Nephron progenitor cell (in vitro differentiated cells): ENCODE results near the gene CENPC.

ENCODE experiments used
- DNase-seq: peaks from one replicate; pipeline ENCODE4 v3.0.0; 2021
- H3K27ac Mint-ChIP-seq: 2 replicates; pipeline ENCODE4 v1.8.0; 2021; ENCODE audit warnings: mild to moderate bottlenecking, moderate library complexity, mixed read lengths
- H3K27me3 Mint-ChIP-seq: 2 replicates; pipeline ENCODE4 v1.8.0; 2021; ENCODE audit warnings: mild to moderate bottlenecking, low read depth, mixed read lengths; ENCODE audit not compliant: poor library complexity
- H3K36me3 Mint-ChIP-seq: 2 replicates; pipeline ENCODE4 v1.8.0; 2021; ENCODE audit warnings: low read depth, mixed read lengths
- H3K4me1 Mint-ChIP-seq: 2 replicates; pipeline ENCODE4 v1.8.0; 2021; ENCODE audit warnings: mixed read lengths
- H3K4me3 Mint-ChIP-seq: 2 replicates; pipeline ENCODE4 v1.8.0; 2021; ENCODE audit warnings: mild to moderate bottlenecking, moderate library complexity, mixed read lengths
- H3K9me3 Mint-ChIP-seq: 2 replicates; pipeline ENCODE4 v1.8.0; 2021; ENCODE audit warnings: mild to moderate bottlenecking, moderate library complexity, mixed read lengths
- CTCF ChIP-seq: fragments of 200-600 bp; sonication (generic); IDR thresholded peaks from 2 replicates; pipeline ENCODE4 v1.5.0; 2021; ENCODE audit warnings: antibody characterized with exemption

The CENPC gene

DNA sequence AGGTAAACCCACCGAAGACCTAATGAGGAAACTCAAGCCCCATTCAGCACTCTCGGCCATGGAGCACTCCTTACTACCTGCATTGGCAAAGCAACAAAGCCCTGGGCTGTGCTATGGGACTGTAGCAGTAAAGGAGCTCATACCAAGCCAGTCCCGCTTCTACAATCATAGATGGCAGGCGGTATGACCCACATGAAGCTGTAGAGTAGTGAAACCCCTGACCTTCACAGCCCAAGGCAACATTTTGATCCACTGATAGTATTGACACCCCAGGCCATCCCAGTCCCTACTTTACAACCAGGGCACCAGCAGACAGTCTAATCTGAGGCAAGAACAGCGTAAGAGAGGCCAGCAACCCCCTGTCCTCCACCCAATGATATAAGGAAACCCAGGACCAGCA is 25.2 kb downstream of the CENPC start:
- H3K4me3 Mint-ChIP-seq, result no peak overlapping the region
- H3K9me3 Mint-ChIP-seq, result peaks cover 6% of the 10 kb centered on the region
- TF ChIP-seq CTCF, result no peak
- H3K36me3 Mint-ChIP-seq, result peaks cover 50% of the 10 kb centered on the region
- DNase-seq, result no peak
- H3K4me1 Mint-ChIP-seq, result no peaks in the 10 kb centered on the region
- peak overlapping the region; percentile 36 for H3K27ac Mint-ChIP-seq
- no peaks in the 10 kb centered on the region for H3K27me3 Mint-ChIP-seq

GRCh38 chr4:67512501-67512900 is 32.8 kb downstream of the CENPC start:
- Mint-ChIP-seq H3K27ac (no peak overlapping the region), H3K9me3 (no peaks in the 10 kb centered on the region), H3K27me3 (no peaks in the 10 kb centered on the region), H3K36me3 (peaks cover 38% of the 10 kb centered on the region), H3K4me3 (no peak overlapping the region), H3K4me1 (no peaks in the 10 kb centered on the region)
- DNase-seq, result no peak
- TF ChIP-seq CTCF, result no peak

DNA sequence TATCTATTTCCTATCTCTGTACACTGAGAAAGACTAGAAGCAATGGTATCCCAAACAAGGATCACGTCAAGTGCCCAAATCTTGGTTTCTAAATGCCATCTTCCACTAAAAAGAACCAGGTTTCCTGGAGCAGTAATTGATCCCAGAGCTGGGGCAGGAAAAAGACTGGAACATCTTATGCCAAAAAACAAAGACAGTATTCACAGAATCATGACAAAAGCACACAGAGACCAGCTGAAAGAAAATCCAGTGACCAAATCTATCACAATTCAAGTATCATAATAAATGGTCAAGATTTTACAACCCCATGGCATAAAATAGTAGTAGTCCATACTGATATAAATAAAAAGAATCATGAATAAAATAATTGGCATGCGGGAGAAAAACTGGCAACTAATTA is 44.9 kb downstream of the CENPC start:
- DNase-seq, result no peak
- Mint-ChIP-seq H3K4me3 (no peak overlapping the region), H3K27ac (no peak overlapping the region), H3K4me1 (no peaks in the 10 kb centered on the region), H3K9me3 (no peaks in the 10 kb centered on the region), H3K36me3 (peaks cover 68% of the 10 kb centered on the region), H3K27me3 (no peaks in the 10 kb centered on the region)
- no peak for TF ChIP-seq CTCF

DNA sequence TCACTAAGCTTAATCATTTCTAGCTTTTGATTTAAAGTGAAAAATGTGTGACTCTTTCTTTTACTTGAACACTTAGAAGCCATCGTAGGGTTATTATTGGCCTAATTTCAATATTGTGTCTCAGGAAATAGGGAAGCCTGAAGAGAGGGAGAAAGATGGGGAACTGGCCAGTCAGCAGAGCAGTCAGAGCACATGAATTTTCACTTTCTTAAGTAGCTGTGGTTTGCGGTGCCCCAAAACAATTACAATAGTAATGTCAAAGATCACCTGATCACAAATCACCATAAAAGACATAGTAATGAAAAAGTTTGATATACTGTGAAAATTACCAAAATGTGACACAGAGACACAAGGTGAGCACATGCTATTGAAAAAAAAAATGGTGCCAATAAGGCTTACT is 45.5 kb downstream of the CENPC start:
- Mint-ChIP-seq H3K36me3 (peaks cover 67% of the 10 kb centered on the region), H3K4me3 (no peak overlapping the region), H3K27me3 (no peaks in the 10 kb centered on the region), H3K27ac (no peak overlapping the region), H3K9me3 (no peaks in the 10 kb centered on the region), H3K4me1 (no peaks in the 10 kb centered on the region)
- DNase-seq, result no peak
- TF ChIP-seq CTCF, result no peak

DNA sequence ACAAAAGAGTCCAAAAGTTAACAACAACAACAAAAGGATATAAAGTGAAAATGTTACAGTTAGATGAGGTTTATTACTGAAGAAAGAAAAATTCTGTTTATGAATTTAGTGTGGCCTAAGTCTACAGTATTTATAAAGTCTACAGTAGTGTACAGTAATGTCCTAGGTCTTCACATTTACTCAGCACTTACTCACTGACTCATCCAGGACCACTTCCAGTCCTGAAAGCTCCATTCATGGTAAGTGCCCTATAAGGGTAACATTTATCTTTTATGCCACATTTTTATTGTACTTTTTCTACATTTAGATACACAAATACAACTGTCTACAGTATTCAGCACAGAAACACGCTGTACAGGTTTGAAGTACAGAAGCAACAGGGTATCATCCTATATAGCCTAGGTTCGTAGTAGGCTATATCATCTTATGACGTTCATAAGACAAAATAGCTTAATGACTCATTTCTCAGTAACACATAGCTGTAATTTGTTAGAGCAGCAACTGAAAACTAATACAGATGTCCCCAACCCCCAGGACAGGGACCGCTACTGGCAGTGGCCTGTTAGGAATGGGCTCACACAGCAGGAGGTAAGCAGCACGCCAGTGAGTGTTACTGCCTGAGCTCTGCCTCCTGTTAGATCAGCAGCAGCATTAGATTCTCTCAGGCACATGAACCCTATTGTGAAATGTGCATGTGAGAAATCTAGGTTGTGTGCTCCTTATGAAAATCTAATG is 61.3 kb downstream of the CENPC start:
- Mint-ChIP-seq H3K4me1 (no peaks in the 10 kb centered on the region), H3K9me3 (peaks cover 41% of the 10 kb centered on the region), H3K4me3 (no peak overlapping the region), H3K27me3 (no peaks in the 10 kb centered on the region), H3K27ac (no peak overlapping the region), H3K36me3 (peaks cover 73% of the 10 kb centered on the region)
- DNase-seq, result no peak
- TF ChIP-seq CTCF, result no peak

GRCh38 chr4:67480810-67481209 is 64.5 kb downstream of the CENPC start:
- peaks cover 66% of the 10 kb centered on the region for H3K9me3 Mint-ChIP-seq
- DNase-seq, result no peak
- no peak for TF ChIP-seq CTCF

More at GRCh38 chr4:67480810-67481209, 64.5 kb downstream of the CENPC start:
- no peak overlapping the region for H3K4me3 Mint-ChIP-seq
- H3K4me1 Mint-ChIP-seq, result peaks cover 6% of the 10 kb centered on the region
- H3K36me3 Mint-ChIP-seq, result peaks cover 90% of the 10 kb centered on the region
- H3K27me3 Mint-ChIP-seq, result no peaks in the 10 kb centered on the region
- H3K27ac Mint-ChIP-seq, result no peak overlapping the region
